WTC11 (cell line): ENCODE results near the gene FBXO41.

ENCODE experiments used
- ATF2 ChIP-seq: sonication (generic); formaldehyde crosslinking; IDR thresholded peaks from 2 replicates; pipeline ENCODE4 v1.8.1; 2022; ENCODE audit warnings: low read depth, missing genetic modification reagents, borderline replicate concordance
- ATF3 ChIP-seq: sonication (generic); formaldehyde crosslinking; conservative IDR thresholded peaks from 2 replicates; pipeline ENCODE4 v1.8.1; 2022; ENCODE audit warnings: mild to moderate bottlenecking, missing genetic modification reagents
- ZNF121 ChIP-seq: sonication (generic); formaldehyde crosslinking; IDR thresholded peaks from 2 replicates; pipeline ENCODE4 v1.8.0; 2023; ENCODE audit warnings: missing genetic modification reagents

GRCh38 chr2:73284296-73285158 lies at the start of gene FBXO41:
- TF ChIP-seq ZNF121 (CRISPR knock-in tag) (no peak), ATF2 (CRISPR knock-in tag) (no peak), ATF3 (CRISPR knock-in tag) (no peak)
